ENCODE results near the gene RAD18. TPM values are rescaled to one million over a fixed set of nuclear protein-coding genes. Genes with fewer than 3 reads are reported as not detected.
A peak's percentile ranks its signal among the peaks of the same experiment; 100 is the strongest.

RAD18 gene
- total RNA-seq, 1 donor from 2014 or later: 7.7 TPM

GRCh38 chr3:8900869-8901268 is 62.4 kb downstream of the RAD18 start:
- no peak for DNase-seq (ENCODE audit: low read depth)

GRCh38 chr3:8899876-8900460 is 63.3 kb downstream of the RAD18 start:
- peak; percentile 8 for DNase-seq (ENCODE audit: low read depth)

- no peak for DNase-seq (ENCODE audit: low read depth)
Observed at GRCh38 chr3:8895829-8896228, 67.4 kb downstream of the RAD18 start.

GRCh38 chr3:8893001-8893400 is 70.3 kb downstream of the RAD18 start:
- no peak for DNase-seq (ENCODE audit: low read depth)

- no peak for DNase-seq (ENCODE audit: low read depth)
Observed at GRCh38 chr3:8891774-8892173, 71.5 kb downstream of the RAD18 start.

- no peak for DNase-seq (ENCODE audit: low read depth)
Observed at GRCh38 chr3:8891303-8891702, 72.0 kb downstream of the RAD18 start.

- DNase-seq (ENCODE audit: low read depth): peak; percentile 43
Observed at GRCh38 chr3:8888301-8888915, 74.9 kb downstream of the RAD18 start.

- peak; percentile 58 for DNase-seq (ENCODE audit: low read depth)
Observed at GRCh38 chr3:8887435-8888300, 75.6 kb downstream of the RAD18 start.

- DNase-seq (ENCODE audit: low read depth): peak; percentile 35
Observed at GRCh38 chr3:8886546-8886945, 76.7 kb downstream of the RAD18 start.

- no peak for DNase-seq (ENCODE audit: low read depth)
Observed at GRCh38 chr3:8885536-8886316, 77.5 kb downstream of the RAD18 start.

GRCh38 chr3:8884630-8885290 is 78.5 kb downstream of the RAD18 start:
- DNase-seq (ENCODE audit: low read depth): no peak

- DNase-seq (ENCODE audit: low read depth): no peak
Observed at GRCh38 chr3:8882642-8883041, 80.6 kb downstream of the RAD18 start.

- no peak for DNase-seq (ENCODE audit: low read depth)
Observed at GRCh38 chr3:8882171-8882593, 81.1 kb downstream of the RAD18 start.

- DNase-seq (ENCODE audit: low read depth): no peak
Observed at GRCh38 chr3:8879347-8879944, 83.8 kb downstream of the RAD18 start.

GRCh38 chr3:8875836-8876235 is 87.4 kb downstream of the RAD18 start:
- DNase-seq (ENCODE audit: low read depth): no peak

GRCh38 chr3:8873740-8874139 is 89.5 kb downstream of the RAD18 start:
- DNase-seq (ENCODE audit: low read depth): no peak

- no peak for DNase-seq (ENCODE audit: low read depth)
Observed at GRCh38 chr3:8872261-8872660, 91.0 kb downstream of the RAD18 start.

GRCh38 chr3:8871306-8871705 is 92.0 kb downstream of the RAD18 start:
- no peak for DNase-seq (ENCODE audit: low read depth)

GRCh38 chr3:8870134-8870533 is 93.1 kb downstream of the RAD18 start:
- no peak for DNase-seq (ENCODE audit: low read depth)

- DNase-seq (ENCODE audit: low read depth): peak; percentile 53
Observed at GRCh38 chr3:8869613-8870012, 93.7 kb downstream of the RAD18 start.

- DNase-seq (ENCODE audit: low read depth): no peak
Observed at GRCh38 chr3:8868996-8869395, 94.3 kb downstream of the RAD18 start.
